Upper lobe of left lung (tissue), 4 donors: ENCODE data around the gene PSMD5.

ENCODE experiments used
- CTCF ChIP-seq, 6 experiments: fragments of 450-650 bp in 4 of 6; fragments of 200-600 bp in 2 of 6; sonication (generic) in 2 of 6; IDR thresholded peaks; one replicate each; pipeline ENCODE4 v1.5.1; 2016 to 2019; ENCODE audit warnings: antibody characterized with exemption in 6 of 6
- EP300 ChIP-seq, 4 donors: sonication (generic); formaldehyde crosslinking; IDR thresholded peaks; one replicate each; pipeline ENCODE4 v1.5.1; 2017; ENCODE audit warnings: antibody characterized with exemption in 4 of 4, control low read depth in 2 of 4
- POLR2A ChIP-seq, 4 donors: fragments of 450-650 bp; IDR thresholded peaks; one replicate each; pipeline ENCODE4 v1.5.1; 2016 to 2017; ENCODE audit warnings: antibody characterized with exemption in 4 of 4, mild to moderate bottlenecking in 2 of 4
- POLR2AphosphoS5 ChIP-seq, 2 donors: sonication (generic); formaldehyde crosslinking; IDR thresholded peaks; one replicate each; pipeline ENCODE4 v1.5.1; 2017; ENCODE audit warnings: antibody characterized with exemption in 2 of 2

GRCh38 chr9:120873512-120873911 is 30.8 kb upstream of the PSMD5 start:
- TF ChIP-seq CTCF (IDR thresholded peaks at IDR 0.05) = no peak
- peak in 1 of 4 donors; percentile 11 for TF ChIP-seq EP300 (IDR thresholded peaks at IDR 0.05)
- TF ChIP-seq POLR2A (IDR thresholded peaks at IDR 0.05) = no peak
- no peak for TF ChIP-seq POLR2AphosphoS5 (IDR thresholded peaks at IDR 0.05)
